HG03442 (cell line): Measurements from ENCODE around the gene SLC9A9.
A peak's percentile ranks its signal among the peaks of the same experiment; 100 is the strongest.

ENCODE experiments used
- ATAC-seq: cut with Tn5 transposase; IDR thresholded peaks from one replicate; pipeline ENCODE4 v1.9.1; 2021; ENCODE audit warnings: mild to moderate bottlenecking, moderate library complexity; ENCODE audit not compliant: unreplicated experiment

The SLC9A9 gene

DNA sequence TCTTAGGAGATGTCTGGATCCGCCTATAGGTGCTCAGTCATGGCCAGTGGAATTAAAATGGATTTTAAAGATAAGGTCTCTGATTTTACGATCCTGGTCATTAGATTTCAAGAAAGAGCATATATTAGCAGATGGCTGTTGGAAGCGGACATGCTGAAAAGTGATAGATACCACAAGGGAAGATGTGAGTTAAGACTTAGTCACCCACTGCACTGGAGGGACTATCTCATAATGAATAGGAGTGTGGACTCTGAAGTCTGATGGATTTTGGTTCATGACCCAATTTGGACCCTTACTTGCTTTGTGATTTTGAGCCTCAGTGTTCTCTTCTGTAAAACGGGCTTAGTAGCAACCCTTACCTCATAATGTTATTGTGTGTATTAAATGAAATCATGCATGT is 514.0 kb downstream of the SLC9A9 start:
- no peak for ATAC-seq

DNA sequence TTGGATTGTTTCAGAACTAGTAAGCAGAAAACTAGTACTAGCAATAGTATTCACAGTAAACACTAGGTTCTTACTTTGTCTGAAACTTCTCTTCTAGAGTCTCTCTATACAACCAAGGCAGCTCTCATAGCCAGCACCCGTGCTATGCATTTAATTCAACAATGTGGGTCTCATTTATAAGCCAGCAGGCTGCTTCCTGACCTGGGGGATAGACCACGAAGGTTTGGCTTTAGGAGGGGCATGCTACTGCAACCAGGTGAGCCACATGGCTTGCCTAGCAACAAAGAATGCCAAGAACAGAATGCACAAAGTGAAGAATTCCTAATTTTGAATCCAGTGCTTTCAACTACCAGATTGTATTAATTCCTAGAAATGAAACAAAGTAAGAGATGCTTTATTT is 514.9 kb downstream of the SLC9A9 start:
- ATAC-seq = no peak

DNA sequence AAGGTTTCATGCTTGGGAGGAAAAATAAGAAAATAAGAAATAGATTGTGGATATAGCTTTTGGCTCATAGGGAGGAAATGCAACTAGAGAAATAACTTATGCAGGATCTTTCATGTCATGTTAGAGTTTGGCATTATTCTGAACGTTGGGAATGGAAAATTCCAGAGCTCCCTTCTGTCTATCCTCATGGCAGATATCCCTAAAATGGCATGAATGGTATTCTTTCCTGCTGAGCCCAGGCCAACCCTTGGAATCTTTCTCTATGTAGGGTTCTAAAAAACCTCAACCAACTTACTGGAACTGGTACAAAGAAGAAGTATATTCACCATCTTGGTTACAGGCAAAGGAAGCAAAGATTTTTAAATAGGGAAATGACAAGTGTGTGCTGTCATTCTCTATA is 516.2 kb downstream of the SLC9A9 start:
- no peak for ATAC-seq

DNA sequence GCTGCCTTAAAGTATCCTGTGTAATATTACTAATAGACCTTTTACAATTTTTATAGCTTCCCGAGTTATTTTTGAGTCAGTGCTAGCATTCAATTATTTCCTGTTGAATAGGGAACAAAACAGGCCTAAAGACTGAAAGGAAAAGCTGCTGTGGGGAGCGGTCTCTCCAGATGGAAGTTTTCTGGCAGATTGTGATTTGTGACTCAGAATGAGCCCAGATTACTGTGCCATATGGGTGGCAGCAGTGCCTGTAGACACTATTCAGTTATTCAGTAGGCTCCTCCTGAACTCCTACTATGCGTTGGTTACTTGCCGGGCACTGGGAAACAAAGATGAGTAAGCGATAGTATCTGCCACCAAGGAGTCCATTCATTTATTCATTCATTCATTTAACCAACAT is 516.9 kb downstream of the SLC9A9 start:
- no peak for ATAC-seq

DNA sequence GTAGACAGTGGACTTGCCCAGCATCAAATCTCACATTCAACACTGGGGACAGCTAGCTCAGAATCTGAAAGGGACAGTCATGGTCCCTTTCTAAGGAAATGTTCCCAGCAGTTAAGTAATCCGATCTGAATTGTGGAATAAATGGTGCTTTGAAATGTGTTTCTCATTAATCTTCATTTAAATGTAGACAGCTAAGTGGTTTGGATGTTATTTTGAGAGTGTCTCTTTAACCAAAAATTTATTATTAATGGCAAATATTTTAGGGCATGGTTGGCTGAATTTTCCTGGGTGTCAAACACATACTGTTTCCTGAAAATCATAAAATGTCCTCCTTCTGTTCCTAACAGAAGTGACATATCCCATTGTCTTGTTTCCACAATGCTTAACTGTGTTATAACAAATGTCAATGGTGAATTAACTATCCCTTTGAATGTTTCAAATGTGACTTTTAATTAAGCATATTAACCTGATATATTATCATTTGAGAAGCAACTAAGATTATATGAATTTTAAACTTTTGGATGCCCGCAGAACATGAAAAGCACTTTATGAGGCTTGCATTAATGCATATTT is 517.9 kb downstream of the SLC9A9 start:
- no peak for ATAC-seq

DNA sequence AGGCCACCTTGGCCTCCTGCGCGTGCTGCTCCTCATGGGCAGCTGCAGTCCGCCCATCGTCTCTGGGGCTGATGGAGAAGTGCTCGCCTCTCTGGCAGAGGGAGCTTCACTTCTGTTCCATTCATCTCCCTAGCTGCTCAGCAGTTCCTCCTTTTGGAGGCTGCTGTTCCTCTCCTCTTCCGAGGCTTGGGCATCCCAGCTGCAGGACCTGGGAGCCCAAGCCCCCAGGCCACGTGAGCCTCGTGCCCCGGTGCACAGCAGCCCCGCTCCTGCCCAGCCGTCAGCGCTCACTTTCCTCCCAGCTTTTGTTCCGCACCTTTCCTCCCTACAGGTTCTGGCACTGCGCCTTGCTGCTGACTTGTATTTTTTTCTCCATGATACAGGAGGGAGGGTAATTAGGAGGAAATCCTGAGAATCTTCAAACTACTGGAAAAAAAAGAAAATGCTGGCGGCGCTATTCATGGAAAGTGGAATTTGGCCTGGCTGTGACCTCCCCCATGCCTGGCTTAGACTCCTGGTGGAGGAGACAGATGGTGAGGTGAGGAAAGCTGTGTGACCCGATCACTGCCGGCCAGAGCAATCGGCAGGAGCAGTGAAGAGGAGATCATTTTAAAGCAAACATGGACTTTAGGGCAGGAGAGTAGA is 518.6 kb downstream of the SLC9A9 start:
- no peak for ATAC-seq

DNA sequence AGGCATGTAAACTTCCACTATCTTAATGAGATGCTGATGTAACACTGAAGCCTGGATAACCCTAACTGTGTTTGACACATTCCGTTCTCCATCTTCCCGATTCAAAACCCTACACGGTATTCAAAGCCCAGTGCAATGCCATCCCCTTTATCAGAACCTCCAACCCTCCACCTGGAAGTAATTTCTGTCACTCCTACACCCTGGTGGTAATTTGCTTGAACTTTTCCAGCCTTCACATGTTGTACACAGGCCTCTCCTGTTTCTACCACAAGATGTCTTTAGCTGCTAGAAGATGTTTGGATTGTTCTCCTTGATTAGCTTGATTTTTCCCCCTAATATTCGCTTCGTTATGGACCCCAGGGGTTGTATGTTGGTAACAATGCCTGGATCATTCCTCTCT is 519.8 kb downstream of the SLC9A9 start:
- ATAC-seq = no peak

DNA sequence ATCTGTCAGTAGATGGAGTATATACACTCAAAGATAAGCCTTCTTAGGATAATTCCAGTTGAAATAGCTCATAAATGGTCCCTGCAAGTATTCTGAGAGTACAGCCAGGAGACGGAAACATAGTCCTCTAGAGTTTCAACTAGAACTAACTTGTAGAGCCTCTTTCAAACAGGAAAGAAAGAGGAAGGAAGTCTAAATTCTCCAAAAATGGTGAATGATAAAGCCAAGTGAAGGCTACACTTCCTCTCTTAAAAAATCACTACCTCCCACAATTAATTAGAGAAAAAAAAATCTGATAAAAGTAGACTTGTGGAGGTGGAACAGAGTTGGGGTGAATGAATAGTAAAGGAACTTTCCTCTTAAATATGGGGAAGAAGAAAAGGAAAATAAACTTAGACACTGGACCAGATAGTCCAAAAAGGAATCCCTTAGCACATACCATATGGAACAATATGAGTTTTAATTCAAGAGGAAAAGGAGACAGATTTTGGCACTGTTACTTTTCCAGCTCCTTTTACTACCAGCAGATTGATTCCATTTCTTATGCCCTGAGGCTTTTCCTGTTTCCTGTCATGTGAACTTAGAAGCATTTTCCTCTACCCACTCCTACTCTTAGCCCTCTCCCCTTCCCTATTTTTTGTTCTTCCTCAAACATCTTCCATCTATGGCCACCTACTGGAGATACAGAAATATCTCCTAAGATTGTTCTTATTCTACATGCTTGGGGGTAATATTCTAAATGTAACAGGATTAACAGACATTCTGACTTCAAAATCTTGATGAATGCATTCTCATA is 521.1 kb downstream of the SLC9A9 start:
- ATAC-seq = no peak

DNA sequence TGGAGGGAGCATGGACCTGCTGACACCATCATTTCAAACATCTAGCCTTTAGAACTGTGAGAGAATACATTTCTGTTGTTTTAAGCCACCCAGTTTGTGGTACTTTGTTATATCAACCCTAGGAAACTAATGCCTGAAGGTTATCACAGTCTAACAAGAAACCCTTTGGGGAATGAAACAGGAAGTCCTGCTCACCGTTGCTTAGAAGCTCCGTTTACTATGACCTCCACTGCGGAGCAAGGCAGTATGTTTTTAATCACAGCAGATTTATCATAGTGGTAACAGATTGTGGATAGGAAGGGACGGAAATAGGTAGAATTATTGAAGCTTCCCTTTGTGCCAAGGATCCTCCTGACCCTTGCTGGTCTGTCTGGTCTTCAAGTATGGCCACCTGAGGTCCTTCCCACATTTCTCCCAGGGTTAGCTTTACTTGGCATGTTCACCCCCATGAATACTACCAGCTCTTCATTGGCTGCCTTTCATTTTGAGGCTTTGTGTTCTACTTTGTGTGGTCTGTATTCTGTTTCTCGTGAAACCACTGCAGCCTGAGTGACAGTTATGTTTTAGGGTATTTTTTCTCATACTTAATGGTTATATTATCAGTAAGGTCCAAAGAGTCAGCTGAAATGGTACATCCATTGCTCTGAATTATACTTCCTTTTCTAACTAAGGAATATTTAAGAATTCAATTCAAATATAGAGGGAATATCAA is 527.1 kb downstream of the SLC9A9 start:
- no peak for ATAC-seq

DNA sequence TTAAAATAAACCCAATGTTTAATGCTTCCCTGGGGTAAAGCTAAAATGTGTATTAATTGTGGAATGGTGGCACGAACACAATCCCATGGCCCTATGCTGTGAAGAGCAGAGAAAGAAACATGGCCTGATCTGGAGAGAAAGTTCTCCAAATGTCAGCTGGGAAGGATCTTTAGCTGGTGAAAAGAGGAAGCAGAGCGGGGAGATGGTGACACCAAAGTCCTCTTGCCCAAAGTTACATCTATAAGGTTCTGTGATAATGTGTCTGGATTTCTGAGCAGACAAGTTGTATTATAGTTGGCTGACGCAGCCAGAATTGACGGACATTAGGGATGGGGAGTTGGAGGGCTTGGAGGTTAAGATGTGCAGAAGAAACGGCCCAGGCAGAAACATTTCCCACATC is 532.5 kb downstream of the SLC9A9 start:
- ATAC-seq = no peak

DNA sequence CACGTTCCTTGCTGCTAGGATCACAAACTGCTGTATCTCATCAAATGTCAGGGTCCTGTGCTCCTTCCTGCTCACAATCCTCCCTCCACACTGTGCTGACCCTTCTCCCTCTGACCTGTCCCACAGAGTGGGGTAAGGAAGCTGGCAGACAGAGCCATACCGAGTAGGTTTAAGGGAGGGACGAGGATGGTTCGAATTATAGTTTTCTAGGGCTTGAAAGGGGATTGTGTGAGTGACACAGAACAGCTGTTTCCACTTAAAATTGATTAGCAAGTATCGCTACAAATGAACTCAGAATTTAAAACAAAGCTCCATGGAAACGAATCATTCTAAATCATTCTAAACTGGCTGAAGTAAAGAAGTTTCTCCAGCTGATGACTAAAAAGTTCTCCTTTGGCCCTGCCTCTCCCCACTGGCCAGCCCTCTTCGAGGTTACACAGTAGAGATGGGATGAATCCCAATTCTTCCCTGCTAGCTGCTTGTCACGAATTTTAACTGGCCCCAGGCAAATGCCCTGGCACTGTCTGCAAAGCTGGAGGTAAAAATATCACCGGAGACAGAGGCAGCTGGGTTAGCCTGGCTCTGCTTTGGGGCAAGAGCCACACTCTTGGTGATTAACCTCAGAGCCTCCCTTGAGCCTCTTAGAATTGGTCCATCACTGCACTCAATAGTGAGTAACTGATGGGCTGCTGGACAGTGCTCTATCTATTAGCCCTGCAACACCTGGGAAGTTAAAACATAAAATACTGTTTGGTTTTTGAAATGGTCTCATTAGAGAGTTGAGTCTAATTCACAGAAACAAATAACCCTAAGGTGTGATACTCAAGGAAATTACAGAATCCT is 533.8 kb downstream of the SLC9A9 start:
- no peak for ATAC-seq

DNA sequence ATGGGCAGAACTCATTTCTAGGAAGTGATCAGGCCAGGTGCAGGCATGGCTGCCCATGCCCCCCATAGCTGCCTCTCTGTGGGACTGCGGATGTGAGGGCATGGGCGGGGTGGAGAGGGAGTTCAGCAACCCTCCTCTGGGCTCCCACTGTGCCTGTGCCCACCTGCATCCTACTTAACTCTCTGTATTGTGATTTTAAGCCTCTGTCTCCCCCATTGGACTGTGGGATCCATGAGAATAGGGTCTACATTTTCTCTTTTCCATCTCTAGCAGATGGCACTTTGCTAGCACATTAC is 534.4 kb downstream of the SLC9A9 start:
- ATAC-seq = no peak

DNA sequence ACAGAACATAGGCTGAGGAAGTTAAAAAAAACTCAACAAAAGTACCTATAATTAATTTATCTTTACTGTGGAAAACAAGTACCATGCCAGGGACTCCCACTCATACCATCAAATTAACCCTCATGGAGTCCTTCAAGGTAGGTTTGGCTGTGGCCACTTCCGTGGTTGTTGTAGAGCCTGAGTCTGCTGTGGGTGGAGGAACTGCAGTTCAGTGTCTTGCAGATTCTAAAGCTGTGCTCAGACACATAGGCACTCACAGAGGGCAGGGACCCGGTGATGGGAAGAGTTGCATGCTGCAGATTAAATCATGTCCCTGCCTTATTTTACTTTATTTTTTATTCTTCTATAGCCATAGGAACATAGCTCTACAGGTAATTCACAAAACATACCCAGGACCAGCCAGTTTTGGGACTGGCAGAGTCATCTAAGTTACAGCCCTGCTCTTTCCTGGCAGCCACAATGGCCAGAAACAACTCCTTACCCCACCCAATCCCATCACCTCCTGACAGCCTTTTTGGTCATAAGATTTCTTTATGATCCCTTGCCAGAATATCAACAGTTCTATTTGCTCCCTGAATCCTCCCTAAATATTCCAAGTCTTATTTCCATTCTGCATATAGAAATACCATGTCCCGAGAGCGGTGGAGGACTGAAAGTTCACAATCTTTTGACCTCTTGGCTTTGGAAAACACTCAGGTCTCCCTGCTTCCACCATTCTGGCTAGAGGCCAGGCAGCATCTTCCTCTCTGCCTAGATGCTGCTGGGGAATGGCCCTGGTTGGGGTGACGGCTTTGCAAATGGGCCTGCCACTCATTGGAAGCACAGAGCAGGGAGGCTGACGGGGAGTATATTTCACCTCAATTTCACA is 535.0 kb downstream of the SLC9A9 start:
- ATAC-seq = no peak

DNA sequence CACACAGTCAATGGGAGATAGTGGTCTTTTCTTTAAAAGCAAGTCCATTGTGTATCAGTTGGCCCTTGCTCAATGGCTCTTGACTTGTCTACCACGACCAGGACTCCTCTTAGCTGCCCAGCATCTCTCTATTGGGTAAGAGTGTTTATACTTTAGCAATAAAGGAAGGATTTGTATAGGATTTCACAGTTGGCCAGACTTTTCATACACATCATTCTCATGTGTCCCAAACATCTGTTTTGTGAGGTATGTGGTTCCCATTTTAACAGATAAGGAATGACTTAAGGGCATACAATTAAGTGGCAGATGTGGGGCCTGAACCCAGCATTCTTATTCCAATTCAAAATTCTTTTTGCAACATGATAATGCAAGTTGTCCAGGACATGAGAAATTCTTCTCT is 537.2 kb downstream of the SLC9A9 start:
- no peak for ATAC-seq

DNA sequence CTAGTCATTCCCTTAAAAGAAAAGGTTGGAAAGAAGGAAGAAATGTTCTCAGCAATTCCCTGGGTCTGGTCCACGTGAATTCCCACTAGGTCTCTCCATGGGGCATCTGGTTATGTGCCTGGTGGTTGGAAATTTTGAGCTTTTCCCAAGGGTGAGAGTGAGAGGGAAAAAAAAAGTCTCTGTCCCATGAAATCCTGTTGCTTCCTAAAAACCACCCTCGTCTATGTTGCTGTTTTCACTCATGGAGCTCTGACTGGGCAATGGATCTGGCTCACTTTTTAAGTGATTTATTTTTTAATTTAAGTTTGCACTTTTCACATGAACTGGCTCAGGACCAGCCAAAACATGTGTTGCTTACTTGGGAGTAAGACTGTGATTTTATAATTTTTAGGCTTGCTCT is 538.6 kb downstream of the SLC9A9 start:
- no peak for ATAC-seq

DNA sequence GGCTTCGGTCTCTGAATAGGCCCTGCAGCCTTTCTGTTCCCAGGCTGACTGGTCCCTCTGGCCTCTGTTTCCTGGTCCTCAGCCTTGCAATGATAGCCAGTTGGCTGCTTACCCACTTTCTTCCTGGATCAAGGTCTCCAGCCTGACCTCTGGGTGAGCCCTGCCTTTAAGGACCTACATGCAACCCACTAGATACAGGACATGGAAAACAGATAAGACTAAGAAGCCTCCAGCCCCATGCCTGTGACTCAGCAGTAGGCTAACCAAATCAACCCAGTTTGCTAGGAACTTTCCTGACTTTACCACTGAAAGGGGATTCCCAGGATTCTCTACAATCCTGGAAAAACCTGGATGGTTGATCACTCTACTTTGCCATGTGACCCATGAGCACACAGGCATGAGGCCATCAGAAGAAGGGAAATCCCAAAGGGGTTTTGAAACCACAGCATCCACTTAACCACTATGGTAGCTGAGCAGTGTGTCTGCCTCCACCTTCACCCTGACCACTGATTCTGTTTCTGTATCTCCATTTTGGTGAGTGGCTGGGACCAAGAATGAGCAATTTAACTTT is 540.6 kb downstream of the SLC9A9 start:
- ATAC-seq = peak; percentile 83

DNA sequence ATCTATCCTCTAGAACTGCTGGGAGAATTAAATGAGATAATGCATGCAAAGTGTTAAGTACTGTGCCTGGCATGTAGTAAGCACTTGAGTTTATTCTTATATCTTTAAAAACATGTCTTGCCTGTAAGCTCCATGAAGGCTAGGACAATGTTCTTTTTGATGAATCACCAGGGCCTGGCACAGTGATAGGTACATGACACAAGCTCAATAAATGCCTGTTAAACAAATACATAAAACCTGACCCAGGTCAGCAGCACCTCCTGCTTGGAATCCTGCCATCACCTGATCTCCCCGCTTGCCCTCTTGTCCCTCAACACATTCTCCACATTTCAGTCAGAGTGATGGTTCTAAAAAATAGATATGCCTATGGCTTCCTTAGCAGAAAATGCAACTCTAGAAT is 541.9 kb downstream of the SLC9A9 start:
- ATAC-seq = no peak

DNA sequence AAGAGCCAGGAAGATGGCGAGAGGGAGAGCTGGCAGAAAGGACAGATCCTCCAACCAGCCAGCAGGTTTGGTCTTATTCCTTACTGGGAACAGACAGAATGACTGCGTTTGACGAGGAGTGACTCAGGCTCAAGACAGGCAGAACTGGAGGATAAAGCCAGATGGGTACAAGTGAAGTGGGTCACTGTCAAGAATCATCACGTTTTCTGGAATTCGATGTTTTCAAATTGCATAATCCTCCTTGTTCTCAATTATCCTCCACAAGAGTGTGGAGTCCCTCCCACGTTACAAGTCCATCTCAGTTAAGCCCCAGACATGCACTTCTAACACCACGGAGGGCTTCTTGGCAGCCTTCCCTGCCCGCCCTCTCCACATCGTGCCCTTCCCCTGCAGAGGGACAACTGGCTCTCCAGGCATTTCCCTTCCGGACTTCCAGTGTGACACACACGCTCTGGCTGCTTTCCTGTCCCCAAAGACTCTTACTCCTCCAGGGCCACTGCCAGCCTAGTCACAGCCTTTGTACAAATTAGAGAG is 545.6 kb downstream of the SLC9A9 start:
- no peak for ATAC-seq
